Panc1 (cell line): ENCODE results near the gene C3orf70. TPM values are rescaled to one million over a fixed set of nuclear protein-coding genes. Genes with fewer than 3 reads are reported as not detected.

Experiments
- ATAC-seq: fragments of 200-7000 bp; cut with Tn5 transposase; 2 replicates; pipeline ENCODE4 v1.9.1; 2020; ENCODE audit warnings: mild to moderate bottlenecking, moderate library complexity
- BruUV-seq: library from RNA; stranded (reverse); fragments of 400-500 nt; replicated peaks from 2 replicates; lab custom pipeline; 2021; lab: Mats Ljungman, UMichigan
- CTCF ChIA-PET: fragments of 300-600 bp; sonication (Branson Sonifier 250); formaldehyde crosslinking; loops from one replicate; lab custom pipeline; 2022; ENCODE audit warnings: antibody characterized with exemption; lab: Charles Lee
- POLR2A ChIA-PET: fragments of 300-600 bp; sonication (Branson Sonifier 250); formaldehyde crosslinking; loops from one replicate; lab custom pipeline; 2022; ENCODE audit warnings: antibody characterized with exemption; lab: Charles Lee
- DNase-seq: peaks from one replicate; pipeline ENCODE4 v3.0.0-alpha.2; 2010; ENCODE audit warnings: low read depth, low spot score
- H3K27ac ChIP-seq: 2 replicates; pipeline ENCODE4 v1.5.1; 2011; ENCODE audit warnings: mild to moderate bottlenecking, low read length, inconsistent platforms
- H3K27me3 ChIP-seq: fragments of 200-500 bp; sonication (Bioruptor generic); 2 replicates; pipeline ENCODE4 v1.6.0; 2014; ENCODE audit warnings: low read length, inconsistent platforms; ENCODE audit not compliant: control insufficient read depth, insufficient read depth
- H3K36me3 ChIP-seq: fragments of 200-500 bp; sonication (Bioruptor generic); 2 replicates; pipeline ENCODE4 v1.5.1; 2014; ENCODE audit warnings: inconsistent platforms, mild to moderate bottlenecking, low read length, moderate library complexity; ENCODE audit not compliant: control insufficient read depth, insufficient read depth
- H3K4me1 ChIP-seq: 2 replicates; pipeline ENCODE4 v1.5.1; 2011; ENCODE audit warnings: inconsistent platforms, mild to moderate bottlenecking, low read length, moderate library complexity; ENCODE audit not compliant: control insufficient read depth, insufficient read depth
- H3K4me3 ChIP-seq, 2 experiments: 2 replicates each; pipeline ENCODE4 v1.5.1; 2011 to 2012; ENCODE audit warnings: low read depth in 2 of 2, low read length in 2 of 2, mild to moderate bottlenecking in 2 of 2, inconsistent platforms in 1 of 2, moderate library complexity in 1 of 2
- H3K9me3 ChIP-seq: fragments of 200-500 bp; sonication (Bioruptor generic); 2 replicates; pipeline ENCODE4 v1.5.1; 2014; ENCODE audit warnings: low read depth, mild to moderate bottlenecking, inconsistent platforms, low read length, moderate library complexity; ENCODE audit not compliant: control insufficient read depth, insufficient read depth
- CTCF ChIP-seq: fragments of 450-650 bp; IDR thresholded peaks from 2 replicates; pipeline ENCODE4 v1.5.1; 2017; ENCODE audit warnings: mild to moderate bottlenecking
- POLR2AphosphoS5 ChIP-seq: IDR thresholded peaks from 2 replicates; pipeline ENCODE4 v1.6.1; 2012; ENCODE audit warnings: mild to moderate bottlenecking, low read depth, low read length, moderate library complexity
- REST ChIP-seq, 2 experiments: IDR thresholded peaks; 2 replicates each; pipeline ENCODE4 v1.6.1; 2011 to 2012; ENCODE audit warnings: low read depth in 2 of 2, control low read depth in 1 of 2, low read length in 1 of 2, mild to moderate bottlenecking in 1 of 2, moderate library complexity in 1 of 2; ENCODE audit not compliant: insufficient read depth in 1 of 2
- SIN3A ChIP-seq: IDR thresholded peaks from 2 replicates; pipeline ENCODE4 v1.6.1; 2012; ENCODE audit warnings: low read depth, mild to moderate bottlenecking, low read length, moderate library complexity, borderline replicate concordance; ENCODE audit not compliant: insufficient read depth
- TCF7L2 ChIP-seq: IDR thresholded peaks from 2 replicates; pipeline ENCODE4 v1.6.1; 2011; ENCODE audit warnings: mild to moderate bottlenecking, low read depth, low read length, inconsistent platforms
- in situ Hi-C: cut with HindIII; loops from 2 replicates; pipeline ENCODE4 v1.10.0; 2016; ENCODE audit warnings: low sequenced_read_pairs, low pct_unique_long_range_greater_than_20kb
- intact Hi-C: fragments of 100-400 bp; cut with micrococcal nuclease; formaldehyde crosslinking; loops from one replicate; pipeline ENCODE4 v1.10.0; 2022; ENCODE audit not compliant: unreplicated experiment
- total RNA-seq: library from RNA; stranded (reverse); gene quantifications from one replicate; pipeline ENCODE4 v1.2.1, GENCODE V29; 2021; ENCODE audit not compliant: unreplicated experiment

C3orf70 gene
- total RNA-seq, 1 experiment from 2014 or later: 0.10 TPM

- in situ Hi-C loops: no loop called here
- Histone ChIP-seq H3K27ac (no peak overlapping the region), H3K9me3 (no peaks in the 10 kb centered on the region), H3K27me3 (peaks cover 8% of the 10 kb centered on the region; the same call in 1 of the 2 replicates), H3K4me3 (no peak overlapping the region), H3K4me1 (no peaks in the 10 kb centered on the region), H3K36me3 (no peaks in the 10 kb centered on the region)
- ChIA-PET CTCF (no interaction called here), POLR2A (no interaction called here)
- ATAC-seq (no peak), DNase-seq (no peak)
- TF ChIP-seq TCF7L2 (no peak), SIN3A (no peak), CTCF (no peak)
- no TSS peak for BruUV-seq
- intact Hi-C loops: no loop called here
Observed at GRCh38 chr3:185093116-185093515, 59.7 kb downstream of the C3orf70 start.

- TF ChIP-seq SIN3A (no peak), CTCF (no peak), TCF7L2 (no peak), POLR2AphosphoS5 (no peak), REST (IDR thresholded peaks at IDR 0.05; ENCODE audit: insufficient read depth in 1 of 2, low read depth in 2 of 2, low read length in 1 of 2) (no peak)
- POLR2A ChIA-PET: no interaction called here
Observed at GRCh38 chr3:185090811-185091210, 62.0 kb downstream of the C3orf70 start.

More at GRCh38 chr3:185090811-185091210, 62.0 kb downstream of the C3orf70 start:
- DNase-seq: no peak
- no TSS peak for BruUV-seq
- intact Hi-C loops (no loop called here), in situ Hi-C loops (no loop called here)
- Histone ChIP-seq H3K9me3 (no peaks in the 10 kb centered on the region), H3K27ac (no peak overlapping the region), H3K27me3 (peaks cover 15% of the 10 kb centered on the region), H3K4me3 (no peak overlapping the region), H3K4me1 (no peaks in the 10 kb centered on the region), H3K36me3 (no peaks in the 10 kb centered on the region)
- CTCF ChIA-PET: interaction anchor here (1.2 kb wide), 1 partner anchor 216 kb away, joined by 10 read pairs; no protein-coding TSS in a partner anchor
- no peak for ATAC-seq
